ENCODE data around the gene HMGB1.
"Not testable (repeated sequence)": the region's sequence is repeated elsewhere in the genome, so short reads cannot be mapped to it uniquely, and the experiment has no call there.

Gene HMGB1

DNA sequence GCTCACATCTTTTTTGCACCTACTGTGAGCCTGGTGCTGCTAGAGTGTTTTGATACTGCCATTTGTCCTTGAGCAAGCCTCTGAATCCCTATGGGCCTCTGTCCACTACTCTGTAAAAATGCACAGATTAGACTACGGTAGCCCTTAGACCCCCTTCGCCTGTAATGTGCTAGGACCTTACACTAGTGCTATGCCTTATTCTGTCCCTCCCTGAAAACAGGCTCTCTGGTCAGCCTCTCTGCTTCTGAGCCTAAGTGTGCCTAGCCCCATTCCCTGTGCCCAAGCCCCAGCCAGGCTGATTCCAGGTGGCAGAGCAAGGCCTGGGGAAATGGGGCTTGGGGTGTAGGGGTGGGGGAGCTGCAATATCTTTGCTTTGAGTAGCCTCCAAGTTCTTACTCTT, 10.7 kb downstream of the HMGB1 start:
- Histone ChIP-seq H3K4me3 (ENCODE audit: severe bottlenecking) (no peak overlapping the region), H3K9me3 (ENCODE audit: severe bottlenecking) (no peaks in the 10 kb centered on the region), H3K27me3 (ENCODE audit: insufficient read depth, poor library complexity, severe bottlenecking) (no peaks in the 10 kb centered on the region), H3K27ac (ENCODE audit: poor library complexity, severe bottlenecking) (no peak overlapping the region), H3K4me1 (ENCODE audit: insufficient read depth, poor library complexity, severe bottlenecking) (no peaks in the 10 kb centered on the region), H3K36me3 (ENCODE audit: low read depth) (peaks cover 15% of the 10 kb centered on the region)
- TF ChIP-seq, protein P1, sequence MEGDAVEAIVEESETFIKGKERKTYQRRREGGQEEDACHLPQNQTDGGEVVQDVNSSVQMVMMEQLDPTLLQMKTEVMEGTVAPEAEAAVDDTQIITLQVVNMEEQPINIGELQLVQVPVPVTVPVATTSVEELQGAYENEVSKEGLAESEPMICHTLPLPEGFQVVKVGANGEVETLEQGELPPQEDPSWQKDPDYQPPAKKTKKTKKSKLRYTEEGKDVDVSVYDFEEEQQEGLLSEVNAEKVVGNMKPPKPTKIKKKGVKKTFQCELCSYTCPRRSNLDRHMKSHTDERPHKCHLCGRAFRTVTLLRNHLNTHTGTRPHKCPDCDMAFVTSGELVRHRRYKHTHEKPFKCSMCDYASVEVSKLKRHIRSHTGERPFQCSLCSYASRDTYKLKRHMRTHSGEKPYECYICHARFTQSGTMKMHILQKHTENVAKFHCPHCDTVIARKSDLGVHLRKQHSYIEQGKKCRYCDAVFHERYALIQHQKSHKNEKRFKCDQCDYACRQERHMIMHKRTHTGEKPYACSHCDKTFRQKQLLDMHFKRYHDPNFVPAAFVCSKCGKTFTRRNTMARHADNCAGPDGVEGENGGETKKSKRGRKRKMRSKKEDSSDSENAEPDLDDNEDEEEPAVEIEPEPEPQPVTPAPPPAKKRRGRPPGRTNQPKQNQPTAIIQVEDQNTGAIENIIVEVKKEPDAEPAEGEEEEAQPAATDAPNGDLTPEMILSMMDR (IDR thresholded peaks at IDR 0.05; ENCODE audit: poor library complexity, severe bottlenecking) = no peak
- ATAC-seq (ENCODE audit: low read depth) (peak; percentile 26; the same call in 2 of the 3 replicates), DNase-seq (ENCODE audit: low spot score) (no peak)

DNA sequence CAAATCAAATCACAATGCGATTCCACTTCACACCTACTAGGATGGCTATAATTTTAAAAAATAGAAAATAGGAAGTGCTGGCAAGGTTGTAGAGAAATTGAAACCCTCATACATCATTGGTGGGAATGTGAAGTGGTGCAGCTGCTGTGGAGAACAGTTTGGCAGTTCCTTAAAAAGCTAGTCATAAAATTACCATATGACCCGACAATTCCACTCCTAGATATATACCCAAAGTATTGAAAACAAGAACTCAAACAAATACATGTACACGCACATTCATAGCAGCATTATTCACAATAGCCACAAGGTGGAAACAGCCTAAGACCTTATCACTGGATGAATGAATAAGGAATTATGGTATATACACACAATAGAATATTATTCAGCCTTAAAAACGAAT, 12.0 kb downstream of the HMGB1 start:
- Histone ChIP-seq H3K27ac (ENCODE audit: poor library complexity, severe bottlenecking) (no peak overlapping the region), H3K4me3 (ENCODE audit: severe bottlenecking) (no peak overlapping the region), H3K36me3 (ENCODE audit: low read depth) (peaks cover 3% of the 10 kb centered on the region; the same call in 1 of the 2 replicates), H3K4me1 (ENCODE audit: insufficient read depth, poor library complexity, severe bottlenecking) (no peaks in the 10 kb centered on the region), H3K9me3 (ENCODE audit: severe bottlenecking) (no peaks in the 10 kb centered on the region), H3K27me3 (ENCODE audit: insufficient read depth, poor library complexity, severe bottlenecking) (no peaks in the 10 kb centered on the region)
- no peak for ATAC-seq (ENCODE audit: low read depth)
- DNase-seq (ENCODE audit: low spot score) = no peak
- TF ChIP-seq, protein P1 (IDR thresholded peaks at IDR 0.05; ENCODE audit: poor library complexity, severe bottlenecking) = no peak

DNA sequence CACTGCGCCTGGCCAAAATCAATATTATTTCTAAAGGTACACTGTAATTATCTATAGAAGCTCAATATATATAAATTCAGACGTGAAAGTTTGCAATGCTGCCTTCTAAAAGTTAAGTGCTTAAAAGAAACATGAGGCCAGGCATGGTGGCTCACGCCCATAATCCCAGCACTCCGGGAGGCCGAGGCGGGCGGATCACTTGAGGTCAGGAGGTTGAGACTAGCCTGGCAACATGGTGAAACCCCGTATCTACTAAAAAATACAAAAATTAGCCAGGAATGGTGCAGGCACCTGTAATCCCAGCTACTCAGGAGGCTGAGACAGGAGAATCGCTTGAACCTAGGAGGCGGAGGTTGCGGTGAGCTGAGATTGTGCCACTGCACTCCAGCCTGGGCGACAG, 14.3 kb downstream of the HMGB1 start:
- H3K27ac ChIP-seq (ENCODE audit: poor library complexity, severe bottlenecking); H3K9me3 ChIP-seq (ENCODE audit: severe bottlenecking); H3K4me1 ChIP-seq (ENCODE audit: insufficient read depth, poor library complexity, severe bottlenecking); H3K27me3 ChIP-seq (ENCODE audit: insufficient read depth, poor library complexity, severe bottlenecking); H3K4me3 ChIP-seq (ENCODE audit: severe bottlenecking); H3K36me3 ChIP-seq (ENCODE audit: low read depth); ATAC-seq (ENCODE audit: low read depth); DNase-seq (ENCODE audit: low spot score): not testable (repeated sequence)

DNA sequence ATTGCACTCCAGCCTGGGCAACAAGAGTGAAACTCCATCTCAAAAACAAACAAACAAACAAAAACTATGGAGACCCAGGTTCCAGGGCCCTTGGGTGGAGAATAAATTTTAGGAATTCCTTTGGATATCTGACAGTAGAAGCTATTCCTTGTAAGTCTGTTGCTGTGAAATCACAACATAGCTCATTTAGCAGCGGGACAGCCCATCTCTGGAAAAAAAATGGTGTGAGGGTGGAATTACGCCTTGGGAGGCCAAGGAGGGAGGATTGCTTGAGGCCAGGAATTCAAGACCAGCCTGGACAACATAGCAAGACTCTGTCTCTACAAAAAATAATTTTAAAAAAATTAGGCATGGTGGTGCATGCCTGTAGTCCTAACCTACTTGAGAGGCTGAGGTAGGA, 15.7 kb downstream of the HMGB1 start:
- DNase-seq (ENCODE audit: low spot score) (no peak), ATAC-seq (ENCODE audit: low read depth) (no peak)
- TF ChIP-seq, protein P1 (IDR thresholded peaks at IDR 0.05; ENCODE audit: poor library complexity, severe bottlenecking) = no peak

DNA sequence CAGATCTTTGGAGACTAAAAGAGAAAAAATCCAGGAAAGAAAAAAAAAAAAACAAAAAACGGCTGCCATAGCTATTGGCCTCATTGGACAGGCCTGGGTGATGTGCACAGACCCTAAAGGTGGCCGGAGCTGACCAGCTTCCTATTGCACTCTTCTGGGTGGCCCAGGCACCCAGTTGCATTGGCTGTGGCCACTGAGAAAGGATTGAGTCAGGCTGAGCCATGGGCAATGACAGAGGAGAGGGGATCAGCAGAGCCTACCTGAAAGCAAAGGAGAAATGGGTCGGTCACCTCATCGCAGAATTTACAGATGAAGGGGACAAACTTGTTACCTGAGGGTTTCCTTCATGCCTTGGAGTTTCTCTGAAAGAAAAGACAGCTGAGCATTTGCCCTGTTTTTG, 17.3 kb downstream of the HMGB1 start:
- Histone ChIP-seq H3K9me3 (ENCODE audit: severe bottlenecking) (no peaks in the 10 kb centered on the region), H3K27me3 (ENCODE audit: insufficient read depth, poor library complexity, severe bottlenecking) (no peaks in the 10 kb centered on the region), H3K4me3 (ENCODE audit: severe bottlenecking) (no peak overlapping the region), H3K4me1 (ENCODE audit: insufficient read depth, poor library complexity, severe bottlenecking) (no peaks in the 10 kb centered on the region), H3K27ac (ENCODE audit: poor library complexity, severe bottlenecking) (no peak overlapping the region), H3K36me3 (ENCODE audit: low read depth) (no peaks in the 10 kb centered on the region)
- DNase-seq (ENCODE audit: low spot score) = no peak
- TF ChIP-seq, protein P1 (IDR thresholded peaks at IDR 0.05; ENCODE audit: poor library complexity, severe bottlenecking) = no peak
- ATAC-seq (ENCODE audit: low read depth) = no peak

More for the DNA sequence above, 15.7 kb downstream of the HMGB1 start:
- H3K9me3 ChIP-seq (ENCODE audit: severe bottlenecking) = no peaks in the 10 kb centered on the region
- H3K36me3 ChIP-seq (ENCODE audit: low read depth) = no peaks in the 10 kb centered on the region
- H3K27ac ChIP-seq (ENCODE audit: poor library complexity, severe bottlenecking) = no peak overlapping the region
- no peak overlapping the region for H3K4me3 ChIP-seq (ENCODE audit: severe bottlenecking)
- no peaks in the 10 kb centered on the region for H3K27me3 ChIP-seq (ENCODE audit: insufficient read depth, poor library complexity, severe bottlenecking)
- H3K4me1 ChIP-seq (ENCODE audit: insufficient read depth, poor library complexity, severe bottlenecking) = no peaks in the 10 kb centered on the region
